ENCODE measurements around the gene PLG. TPM values are rescaled to one million over a fixed set of nuclear protein-coding genes. Genes with fewer than 3 reads are reported as not detected.
"Not testable (repeated sequence)": the region's sequence is repeated elsewhere in the genome, so short reads cannot be mapped to it uniquely, and the experiment has no call there.

The PLG gene
- not detected in 2 replicates for total RNA-seq (2012; rRNA removed)
- not detected in 2 replicates for polyA plus RNA-seq (2012; rRNA removed)
- not detected in 2 replicates for polyA plus RNA-seq (2012; cell fraction: cytosol; rRNA removed)
- not detected in 2 replicates for polyA plus RNA-seq (2012; cell fraction: nucleus; rRNA removed; ENCODE audit: low replicate concordance)
- not detected for Bru-seq, nascent RNA
- not detected for BruChase-seq, experiment 1, labeled RNA remaining after a 6-hour chase
- BruChase-seq, experiment 2, labeled RNA remaining after a 2-hour chase, result not detected
- long read RNA-seq, result 0 reads

DNA sequence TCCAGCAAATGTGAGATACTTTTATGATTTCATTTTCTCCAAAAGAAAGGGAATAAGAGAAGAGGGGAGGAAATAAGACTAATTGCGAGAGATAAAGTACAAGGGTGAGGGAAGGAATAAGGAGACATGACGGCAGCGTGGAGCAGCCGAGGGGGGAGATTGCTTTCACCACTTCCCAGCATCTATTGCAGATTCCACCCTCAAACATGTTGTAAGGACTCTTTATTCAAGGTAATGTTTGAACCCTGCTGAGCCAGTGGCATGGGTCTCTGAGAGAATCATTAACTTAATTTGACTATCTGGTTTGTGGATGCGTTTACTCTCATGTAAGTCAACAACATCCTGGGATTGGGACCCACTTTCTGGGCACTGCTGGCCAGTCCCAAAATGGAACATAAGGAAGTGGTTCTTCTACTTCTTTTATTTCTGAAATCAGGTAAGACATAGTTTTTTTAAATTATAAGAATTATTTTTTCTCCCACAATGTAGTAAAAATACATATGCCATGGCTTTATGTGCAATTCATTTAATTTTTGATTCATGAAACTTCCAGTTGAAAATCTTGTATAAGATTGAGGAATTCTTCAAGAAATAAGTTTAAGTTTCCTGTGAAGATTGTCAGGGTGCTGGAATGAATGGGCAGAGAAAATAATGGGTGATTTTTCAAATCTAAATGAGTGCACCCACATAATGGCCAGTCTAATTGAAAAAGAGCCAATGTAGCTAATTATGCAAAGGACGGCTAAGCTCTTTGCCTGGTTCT lies at the start of gene PLG:
Gene PLG (plus strand): TSS at position 327 of the 763 bp plus-strand sequence. CDS start 61 bp downstream, at position 388.
- H3K36me3 ChIP-seq (ENCODE audit: control insufficient read depth, insufficient read depth, low read length); H3K18ac ChIP-seq (ENCODE audit: low read depth, low read length); intact Hi-C loops (cut with micrococcal nuclease); H2BK120ac ChIP-seq (ENCODE audit: low read depth, low read length); H2BK5ac ChIP-seq (ENCODE audit: low read depth, low read length, poor library complexity, severe bottlenecking); H4K5ac ChIP-seq (ENCODE audit: low read depth, low read length); H2AFZ ChIP-seq (replicated peaks; ENCODE audit: low read length, poor library complexity); H4K20me1 ChIP-seq (ENCODE audit: insufficient read depth, low read length); ATAC-seq (ENCODE audit: low read depth); H3K23ac ChIP-seq (ENCODE audit: low read depth, low read length); H3K56ac ChIP-seq (ENCODE audit: extremely low read depth, insufficient read depth, low read length); dilution Hi-C loops (cut with HindIII; ENCODE audit: low sequenced_read_pairs, unreplicated experiment); H3K14ac ChIP-seq (replicated peaks; ENCODE audit: low read depth, low read length); BruUV-seq (replicated peaks); H2AK5ac ChIP-seq (ENCODE audit: low read depth, low read length); H3K9ac ChIP-seq (ENCODE audit: low read depth, low read length); H3K27ac ChIP-seq (ENCODE audit: insufficient read depth, low read length); H4K8ac ChIP-seq (ENCODE audit: low read depth in 2 of 2, low read length in 2 of 2); H3K9me1 ChIP-seq (ENCODE audit: insufficient read depth, low read length); H2BK20ac ChIP-seq (ENCODE audit: low read depth, low read length); in situ Hi-C loops (cut with MboI; ENCODE audit: low sequenced_read_pairs); H3K9me3 ChIP-seq (ENCODE audit: control insufficient read depth, insufficient read depth, low read length); H2AK9ac ChIP-seq (replicated peaks; ENCODE audit: low read depth, low read length, poor library complexity); H3K27me3 ChIP-seq (ENCODE audit: control insufficient read depth, insufficient read depth, low read length); POLR2A ChIA-PET (ENCODE audit: unreplicated experiment); H4K91ac ChIP-seq (ENCODE audit: insufficient read depth, low read depth, low read length); H3K79me1 ChIP-seq (ENCODE audit: low read depth in 1 of 2, low read length in 2 of 2); H3K4ac ChIP-seq (ENCODE audit: low read depth, low read length); H3K4me2 ChIP-seq (ENCODE audit: low read depth, low read length); H3K4me1 ChIP-seq (ENCODE audit: control insufficient read depth, insufficient read depth, low read length); H2BK15ac ChIP-seq (ENCODE audit: low read depth, low read length); H3K4me3 ChIP-seq (ENCODE audit: insufficient read depth, low read depth, low read length); DNase-seq: not testable (repeated sequence)
- 67% methylated on average over 1 of the region's 6 CpGs; no CpG with 5 or more reads in 1 of the 2 experiments for WGBS, 2 experiments (ENCODE audit: extremely low coverage in 2 of 2, insufficient read length in 1 of 2)
- CTCF ChIA-PET, result interaction anchor here (0.6 kb wide), 1 partner anchor 991 kb away, joined by 3 read pairs; no protein-coding TSS in a partner anchor

Measured in IMR-90 (cell line).